H1 (cell line): ENCODE measurements around the gene CELF5. TPM values are rescaled to one million over a fixed set of nuclear protein-coding genes. Genes with fewer than 3 reads are reported as not detected.
A peak's percentile ranks its signal among the peaks of the same experiment; 100 is the strongest.

Experiments used
- CTCF ChIA-PET: fragments of 300-600 bp; sonication (Branson Sonifier 250); formaldehyde crosslinking; loops from one replicate; lab custom pipeline; 2021; ENCODE audit not compliant: partially characterized antibody; lab: Charles Lee
- POLR2A ChIA-PET: fragments of 300-600 bp; sonication (Branson Sonifier 250); formaldehyde crosslinking; loops from one replicate; lab custom pipeline; 2021; ENCODE audit warnings: inconsistent platforms; ENCODE audit not compliant: partially characterized antibody; lab: Charles Lee
- DNase-seq, 2 experiments: peaks; one replicate each; pipeline versions ENCODE4 v3.0.0 to v3.0.0-alpha.2; 2010 to 2022; ENCODE audit warnings: low spot score in 2 of 2, low read depth in 1 of 2, mixed read lengths in 1 of 2
- FAIRE-seq: peaks from 2 replicates; lab custom pipeline; 2011; peaks lifted over from hg19 to GRCh38; lab: Jason Lieb, UNC
- H2AFZ ChIP-seq: 2 replicates; pipeline ENCODE4 v1.8.1; 2012; ENCODE audit warnings: low read length, inconsistent platforms
- H2AK5ac ChIP-seq: 2 replicates; pipeline ENCODE4 v1.6.1; 2013; ENCODE audit warnings: low read depth, low read length
- H2BK120ac ChIP-seq: replicated peaks from 2 replicates; pipeline ENCODE3; 2013; ENCODE audit warnings: low read depth, low read length, inconsistent platforms
- H2BK12ac ChIP-seq: 2 replicates; pipeline ENCODE4 v1.6.1; 2013; ENCODE audit warnings: low read depth, low read length
- H2BK15ac ChIP-seq: 2 replicates; pipeline ENCODE4 v1.6.1; 2013; ENCODE audit warnings: low read length
- H2BK20ac ChIP-seq: 2 replicates; pipeline ENCODE4 v1.6.1; 2013; ENCODE audit warnings: low read length
- H2BK5ac ChIP-seq: 2 replicates; pipeline ENCODE4 v1.6.1; 2013; ENCODE audit warnings: low read depth, low read length
- H3K14ac ChIP-seq: 2 replicates; pipeline ENCODE4 v1.6.1; 2013; ENCODE audit warnings: inconsistent platforms; ENCODE audit not compliant: insufficient read length
- H3K18ac ChIP-seq: 2 replicates; pipeline ENCODE4 v1.6.1; 2013; ENCODE audit warnings: low read length; ENCODE audit errors: extremely low read depth
- H3K23ac ChIP-seq: 2 replicates; pipeline ENCODE4 v1.6.1; 2013; ENCODE audit warnings: inconsistent platforms; ENCODE audit not compliant: insufficient read length
- H3K23me2 ChIP-seq: 2 replicates; pipeline ENCODE4 v1.6.1; 2013; ENCODE audit warnings: low read depth, low read length
- H3K27ac ChIP-seq: 2 replicates; pipeline ENCODE4 v1.6.1; 2011; ENCODE audit warnings: low read depth, low read length, inconsistent platforms
- H3K27me3 ChIP-seq, 4 experiments: replicated peaks in 1 of 4; 1 replicate in 1 of 4; 2 replicates in 3 of 4; pipeline versions ENCODE4 v1.6.1 to v1.8.1; 2011 to 2013; ENCODE audit warnings: low read length in 3 of 4, mild to moderate bottlenecking in 3 of 4, inconsistent platforms in 2 of 4, mixed read lengths in 2 of 4, moderate library complexity in 1 of 4; ENCODE audit not compliant: control insufficient read depth in 3 of 4, insufficient read depth in 3 of 4; ENCODE audit errors: extremely low read depth in 1 of 4
- H3K36me3 ChIP-seq, 4 experiments: 2 replicates each; pipeline versions ENCODE4 v1.6.1 to v1.8.1; 2011 to 2013; ENCODE audit warnings: mild to moderate bottlenecking in 4 of 4, low read length in 3 of 4, moderate library complexity in 2 of 4, control low read depth in 1 of 4, inconsistent platforms in 1 of 4; ENCODE audit not compliant: insufficient read depth in 4 of 4, control insufficient read depth in 2 of 4
- H3K4ac ChIP-seq: replicated peaks from 2 replicates; pipeline ENCODE3; 2013; ENCODE audit warnings: low read length, low read depth, mixed read lengths, inconsistent platforms; ENCODE audit not compliant: insufficient read length
- H3K4me1 ChIP-seq, 4 experiments: replicated peaks in 1 of 4; 1 replicate in 1 of 4; 2 replicates in 3 of 4; pipeline versions ENCODE4 v1.6.1 to v1.8.1; 2011 to 2013; ENCODE audit warnings: low read length in 3 of 4, inconsistent platforms in 2 of 4, mixed read lengths in 1 of 4; ENCODE audit not compliant: insufficient read depth in 4 of 4, control insufficient read depth in 3 of 4
- H3K4me2 ChIP-seq, 2 experiments: 2 replicates each; pipeline versions ENCODE4 v1.6.1 to v1.8.1; 2011 to 2013; ENCODE audit warnings: low read depth in 2 of 2, low read length in 2 of 2, control low read depth in 1 of 2, inconsistent platforms in 1 of 2, mild to moderate bottlenecking in 1 of 2; ENCODE audit not compliant: insufficient read depth in 1 of 2
- H3K4me3 ChIP-seq, 4 experiments: fragments of 200-600, 300-600 bp in 1 of 4; sonication (generic), shearing (Covaris generic), sonication (Bioruptor Twin) in 1 of 4; 2 replicates each; pipeline versions ENCODE4 v1.5.1 to v1.8.1; 2011 to 2016; ENCODE audit warnings: low read length in 4 of 4, low read depth in 3 of 4, control low read depth in 2 of 4, inconsistent platforms in 2 of 4, mild to moderate bottlenecking in 2 of 4, mixed read lengths in 1 of 4, moderate library complexity in 1 of 4; ENCODE audit not compliant: insufficient read depth in 2 of 4; ENCODE audit errors: extremely low read depth in 1 of 4
- H3K56ac ChIP-seq: replicated peaks from 2 replicates; pipeline ENCODE3; 2013; ENCODE audit warnings: low read depth, mild to moderate bottlenecking, mixed read lengths, low read length, inconsistent platforms; ENCODE audit not compliant: insufficient read length
- H3K79me1 ChIP-seq: 2 replicates; pipeline ENCODE4 v1.6.1; 2013; ENCODE audit warnings: low read depth, low read length, control low read depth
- H3K79me2 ChIP-seq, 2 experiments: 2 replicates each; pipeline versions ENCODE4 v1.6.1 to v1.8.1; 2012 to 2013; ENCODE audit warnings: low read length in 2 of 2, mild to moderate bottlenecking in 2 of 2, inconsistent platforms in 1 of 2; ENCODE audit not compliant: insufficient read depth in 2 of 2, control insufficient read depth in 1 of 2
- H3K9ac ChIP-seq, 4 experiments: replicated peaks in 1 of 4; 1 replicate in 1 of 4; 2 replicates in 3 of 4; pipeline versions ENCODE4 v1.6.1 to v1.8.1; 2011 to 2013; ENCODE audit warnings: low read depth in 3 of 4, low read length in 3 of 4, control low read depth in 2 of 4, mild to moderate bottlenecking in 2 of 4, moderate library complexity in 2 of 4, inconsistent platforms in 1 of 4; ENCODE audit errors: extremely low read depth in 1 of 4
- H3K9me3 ChIP-seq, 2 experiments: 2 replicates each; pipeline versions ENCODE4 v1.6.1 to v1.8.1; 2012 to 2013; ENCODE audit warnings: mild to moderate bottlenecking in 2 of 2, moderate library complexity in 2 of 2, control low read depth in 1 of 2, inconsistent platforms in 1 of 2, low read depth in 1 of 2, low read length in 1 of 2, mixed read lengths in 1 of 2; ENCODE audit not compliant: insufficient read depth in 2 of 2
- H4K20me1 ChIP-seq, 2 experiments: replicated peaks in 1 of 2; 2 replicates each; pipeline versions ENCODE3 to v1.8.1; 2011 to 2013; ENCODE audit warnings: inconsistent platforms in 2 of 2, low read length in 2 of 2, mild to moderate bottlenecking in 1 of 2; ENCODE audit not compliant: insufficient read depth in 2 of 2, control insufficient read depth in 1 of 2
- H4K5ac ChIP-seq: 2 replicates; pipeline ENCODE4 v1.6.1; 2013; ENCODE audit warnings: low read length, low read depth, mixed read lengths, inconsistent platforms; ENCODE audit not compliant: insufficient read length
- H4K8ac ChIP-seq: 2 replicates; pipeline ENCODE4 v1.8.0; 2013; ENCODE audit warnings: mild to moderate bottlenecking, moderate library complexity, low read length, inconsistent platforms; ENCODE audit not compliant: insufficient read depth; ENCODE audit errors: extremely low read depth
- H4K91ac ChIP-seq: replicated peaks from 2 replicates; pipeline ENCODE3; 2013; ENCODE audit warnings: low read length, mixed read lengths, inconsistent platforms; ENCODE audit not compliant: insufficient read length
- CHD1 ChIP-seq: IDR thresholded peaks from 2 replicates; pipeline ENCODE4 v1.6.1; 2012; ENCODE audit warnings: low read depth, low read length, improper control_type of control experiment
- KDM4A ChIP-seq: IDR thresholded peaks from one replicate; pipeline ENCODE4 v1.7.1; 2012; ENCODE audit warnings: low read depth, mild to moderate bottlenecking, moderate library complexity, low read length, inconsistent platforms; ENCODE audit not compliant: severe bottlenecking
- POLR2A ChIP-seq, 2 experiments: IDR thresholded peaks; 1 replicate in 1 of 2; 2 replicates in 1 of 2; pipeline ENCODE4 v1.6.1; 2011; ENCODE audit warnings: low read depth in 2 of 2, low read length in 2 of 2, mild to moderate bottlenecking in 2 of 2; ENCODE audit errors: control extremely low read depth in 1 of 2
- RFX5 ChIP-seq: IDR thresholded peaks from 2 replicates; pipeline ENCODE4 v1.6.1; 2011; ENCODE audit warnings: low read depth, low read length, improper control_type of control experiment, borderline replicate concordance
- SAP30 ChIP-seq: fragments of 300-600 bp; sonication (generic); IDR thresholded peaks from 2 replicates; pipeline ENCODE4 v1.7.1; 2012; ENCODE audit warnings: low read length, moderate library complexity, mild to moderate bottlenecking, inconsistent platforms; ENCODE audit not compliant: insufficient read depth, insufficient replicate concordance
- WGBS, 2 experiments: shearing (Covaris generic) in 1 of 2; methylation state at CpG; one replicate each; pipeline versions ENCODE4 v1.1.6 to v1.1.7; 2013 to 2015; ENCODE audit warnings: low lambda C conversion rate in 2 of 2, mixed read lengths in 2 of 2, inconsistent platforms in 1 of 2, low coverage in 1 of 2, missing lambda C conversion rate in 1 of 2; ENCODE audit not compliant: insufficient replicate concordance in 2 of 2, insufficient coverage in 1 of 2, insufficient read length in 1 of 2; ENCODE audit errors: extremely low coverage in 1 of 2, missing lambda C conversion rate in 1 of 2; 5-methylcytosine and 5-hydroxymethylcytosine counted together
- polyA plus RNA-seq, 7 experiments: library from polyadenylated mRNA; depleted of rRNA in 3 of 7; stranded (reverse) in 5 of 7; unstranded in 2 of 7; fragments of >200 nt in 5 of 7; fragments of 200-250 nt in 2 of 7; gene quantifications; 1 replicate in 5 of 7; 2 replicates in 1 of 7; 4 replicates in 1 of 7; pipeline versions ENCODE4 v1.2.1 to v1.2.3, GENCODE V29; 2011 to 2013; ENCODE audit warnings: missing spikeins in 2 of 7, mixed read lengths in 2 of 7
- total RNA-seq: library from RNA; stranded (reverse); fragmentation: NEBNext Ultra II Directional; extraction: Animal tissue kit (Norgen Biotek cat#: 25700); gene quantifications from 2 replicates; pipeline ENCODE4 v1.2.1, GENCODE V29; 2021

Gene CELF5
- total and polyA plus RNA-seq, 2 of the 8 experiments (the other 6 are each of a cell fraction or from before 2014, with no cell fraction given) = 9.8 to 15.0 TPM

- FAIRE-seq (no peak), DNase-seq (no peak)
- peak overlapping the region in 1 of 4 experiments; percentile 32; a peak in 1 of 8 replicates for H3K4me3 ChIP-seq
- no peak overlapping the region for H3K4ac ChIP-seq
- peaks cover 6 to 7% of the 10 kb centered on the region in 2 experiments; a peak in 3 of 4 replicates for H3K9me3 ChIP-seq
- POLR2A ChIA-PET = no interaction called here
- peaks cover 6 to 14% of the 10 kb centered on the region in 2 experiments for H4K20me1 ChIP-seq
- H4K8ac ChIP-seq = no peak overlapping the region
- H3K23me2 ChIP-seq = peaks cover 3% of the 10 kb centered on the region; the same call in 1 of the 2 replicates
- peaks cover 0 to 10% (median 6%) of the 10 kb centered on the region in 4 experiments; a peak in 4 of 7 replicates for H3K27me3 ChIP-seq
- H3K23ac ChIP-seq = no peak overlapping the region
- no peak overlapping the region for H2BK15ac ChIP-seq
- H3K18ac ChIP-seq = no peak overlapping the region
- no peak overlapping the region for H2AFZ ChIP-seq
- no peak overlapping the region for H3K27ac ChIP-seq
- no peak overlapping the region for H3K14ac ChIP-seq
- peaks cover 0 to 16% (median 4%) of the 10 kb centered on the region in 4 experiments; a peak in 5 of 7 replicates for H3K4me1 ChIP-seq
- no peak overlapping the region for H2BK20ac ChIP-seq
- H4K5ac ChIP-seq = no peak overlapping the region
- no peaks in the 10 kb centered on the region; the same call in 1 of the 2 replicates for H3K79me1 ChIP-seq
- CTCF ChIA-PET = interaction anchor here (0.6 to 1.0 kb wide), 2 partner anchors 22 to 32 kb away, joined by 3 to 4 read pairs; no protein-coding TSS in a partner anchor
- 27% methylated on average over 4 of the region's 11 CpGs; no CpG with 5 or more reads in 1 of the 2 experiments for WGBS, 2 experiments
- no peak for TF ChIP-seq RFX5
- no peak for TF ChIP-seq CHD1
- TF ChIP-seq SAP30 = no peak
- TF ChIP-seq POLR2A (IDR thresholded peaks at IDR 0.05; ENCODE audit: control extremely low read depth in 1 of 2, low read depth in 2 of 2, low read length in 2 of 2) = no peak
- TF ChIP-seq KDM4A = no peak
- H4K91ac ChIP-seq = no peak overlapping the region
- no peak overlapping the region for H3K56ac ChIP-seq
- no peaks in the 10 kb centered on the region for H3K79me2 ChIP-seq
- H3K36me3 ChIP-seq = no peaks in the 10 kb centered on the region
- no peak overlapping the region for H2AK5ac ChIP-seq
- peak overlapping the region in 1 of 2 experiments; percentile 57; a peak in 1 of 4 replicates for H3K4me2 ChIP-seq
- H2BK120ac ChIP-seq = no peak overlapping the region
- H3K9ac ChIP-seq = no peak overlapping the region
- H2BK12ac ChIP-seq = no peak overlapping the region
- no peak overlapping the region for H2BK5ac ChIP-seq
These were observed 46.4 kb downstream of the CELF5 start for GRCh38 chr19:3270902-3271301.
